ENCODE results near the gene LPXN. TPM values are rescaled to one million over a fixed set of nuclear protein-coding genes. Genes with fewer than 3 reads are reported as not detected.

Gene LPXN
- total RNA-seq, 1 experiment from 2014 or later: 2.1 TPM

- no peaks in the 10 kb centered on the region for H3K9me3 Mint-ChIP-seq
- ChIA-PET CTCF (interaction anchor here (4.3 kb wide), 1 partner anchor 21 kb away, joined by 16 read pairs; no protein-coding TSS in a partner anchor), POLR2A (no interaction called here)
- ATAC-seq (no peak), DNase-seq (ENCODE audit: low spot score) (no peak)
- H3K27ac Mint-ChIP-seq: no peak overlapping the region
- no peak for TF ChIP-seq ZNF396 (CRISPR knock-in tag; IDR thresholded peaks at IDR 0.05; ENCODE audit: borderline replicate concordance)
- TF ChIP-seq ZNF317 (CRISPR knock-in tag; IDR thresholded peaks at IDR 0.05; ENCODE audit: borderline replicate concordance, low read depth): no peak
- TF ChIP-seq PRDM15 (CRISPR knock-in tag; IDR thresholded peaks at IDR 0.05): no peak
- TF ChIP-seq FOXP1 (CRISPR knock-in tag; IDR thresholded peaks at IDR 0.05; ENCODE audit: borderline replicate concordance): no peak
- no peak for TF ChIP-seq ETV6 (CRISPR knock-in tag; IDR thresholded peaks at IDR 0.05)
- TF ChIP-seq ZNF232 (CRISPR knock-in tag; IDR thresholded peaks at IDR 0.05): no peak
- no peak for TF ChIP-seq CREM (CRISPR knock-in tag; IDR thresholded peaks at IDR 0.05)
- H3K4me1 Mint-ChIP-seq: peaks cover 4% of the 10 kb centered on the region; the same call in 1 of the 2 replicates
- no peaks in the 10 kb centered on the region; the same call in 1 of the 2 replicates for H3K27me3 Mint-ChIP-seq (ENCODE audit: low read depth)
- H3K4me3 Mint-ChIP-seq: no peak overlapping the region
- H3K36me3 Mint-ChIP-seq: no peaks in the 10 kb centered on the region
These were observed 72.2 kb downstream of the LPXN start for GRCh38 chr11:58503361-58503856.

GRCh38 chr11:58502004-58502403 lies 73.7 kb downstream of the LPXN start:
- H3K4me1 Mint-ChIP-seq: peaks cover 4% of the 10 kb centered on the region; the same call in 1 of the 2 replicates
- POLR2A ChIA-PET: no interaction called here

More at GRCh38 chr11:58502004-58502403, 73.7 kb downstream of the LPXN start:
- H3K4me3 Mint-ChIP-seq: no peak overlapping the region
- TF ChIP-seq JAZF1 (CRISPR knock-in tag; IDR thresholded peaks at IDR 0.05) (no peak), ZNF317 (CRISPR knock-in tag; IDR thresholded peaks at IDR 0.05; ENCODE audit: borderline replicate concordance, low read depth) (no peak), ZMAT4 (CRISPR knock-in tag; IDR thresholded peaks at IDR 0.05) (no peak), HMGXB4 (CRISPR knock-in tag; IDR thresholded peaks at IDR 0.05) (no peak), ZNF512 (CRISPR knock-in tag; IDR thresholded peaks at IDR 0.05; ENCODE audit: borderline replicate concordance) (no peak)
- no peak overlapping the region for H3K27ac Mint-ChIP-seq
- no peaks in the 10 kb centered on the region for H3K9me3 Mint-ChIP-seq
- no peaks in the 10 kb centered on the region; the same call in 1 of the 2 replicates for H3K27me3 Mint-ChIP-seq (ENCODE audit: low read depth)
- H3K36me3 Mint-ChIP-seq: no peaks in the 10 kb centered on the region
- no peak for ATAC-seq
- CTCF ChIA-PET: no interaction called here
- no peak for DNase-seq (ENCODE audit: low spot score)
